Right ventricle myocardium superior (tissue), 1 donor: ENCODE results near the gene MAGOHB. TPM values are rescaled to one million over a fixed set of nuclear protein-coding genes. Genes with fewer than 3 reads are reported as not detected.

ENCODE experiments used
- ATAC-seq: fragments of 200-7000 bp; cut with Tn5 transposase; one replicate; pipeline ENCODE4 v1.9.1; 2020; ENCODE audit warnings: mild to moderate bottlenecking; ENCODE audit not compliant: poor library complexity
- DNase-seq: peaks from one replicate; pipeline ENCODE4 v3.0.0-alpha.2; 2020
- intact Hi-C: fragments of 100-400 bp; cut with DNase I; formaldehyde crosslinking; loops from one replicate; pipeline ENCODE4 v1.11.2; 2022
- total RNA-seq: library from RNA; stranded (reverse); fragmentation: NEBNext Ultra II Directional; extraction: Animal tissue kit (Norgen Biotek cat#: 25700); gene quantifications from one replicate; pipeline ENCODE4 v1.2.1, GENCODE V29; 2021
- donor health status: DM: no; HTN: yes; CAD: no; lungs with severe emphysema.

MAGOHB gene
- total RNA-seq, 1 donor from 2014 or later, result 14.0 TPM

- DNase-seq, result no peak
- intact Hi-C loops, result loop anchor here (2.0 to 5.0 kb wide), 2 partner anchors 235 to 328 kb away; no protein-coding TSS in a partner anchor
- ATAC-seq, result no peak
These were observed 51.0 kb downstream of the MAGOHB start for GRCh38 chr12:10562306-10562933.

GRCh38 chr12:10559244-10559643 is 54.2 kb downstream of the MAGOHB start:
- ATAC-seq, result no peak
- intact Hi-C loops, result no loop called here
- DNase-seq, result no peak

- ATAC-seq (no peak), DNase-seq (no peak)
- intact Hi-C loops, result no loop called here
These were observed 54.6 kb downstream of the MAGOHB start for GRCh38 chr12:10558789-10559188.

- intact Hi-C loops, result no loop called here
- ATAC-seq, result no peak
- DNase-seq, result no peak
These were observed 55.1 kb downstream of the MAGOHB start for GRCh38 chr12:10558301-10558700.

- no peak for ATAC-seq
- no peak for DNase-seq
- intact Hi-C loops, result no loop called here
These were observed 55.6 kb downstream of the MAGOHB start for GRCh38 chr12:10557766-10558165.

- ATAC-seq, result no peak
- DNase-seq, result no peak
- intact Hi-C loops, result no loop called here
These were observed 56.1 kb downstream of the MAGOHB start for GRCh38 chr12:10557329-10557728.

GRCh38 chr12:10554756-10555481 is 58.5 kb downstream of the MAGOHB start:
- intact Hi-C loops, result no loop called here
- no peak for DNase-seq
- no peak for ATAC-seq

GRCh38 chr12:10554228-10554755 is 59.1 kb downstream of the MAGOHB start:
- DNase-seq, result no peak
- intact Hi-C loops, result no loop called here
- ATAC-seq, result no peak

Other genes with a start within 250 kb of the MAGOHB start
- gene KLRK1, start 223.6 kb downstream of the MAGOHB start, total RNA-seq, result 0.46 TPM
- gene KLRC4, start 203.9 kb downstream of the MAGOHB start, total RNA-seq, result not detected
- not detected for gene KLRC3, start 193.0 kb downstream of the MAGOHB start, total RNA-seq
- gene KLRC2, start 177.6 kb downstream of the MAGOHB start, total RNA-seq, result not detected
- gene KLRC1, start 160.2 kb downstream of the MAGOHB start, total RNA-seq, result not detected
- 0.35 TPM for gene EIF2S3B, start 107.7 kb downstream of the MAGOHB start, total RNA-seq
- not detected for gene STYK1, start 60.4 kb upstream of the MAGOHB start, total RNA-seq
- gene YBX3, start 109.7 kb upstream of the MAGOHB start, total RNA-seq, result 535 TPM
- gene TAS2R7, start 189.0 kb upstream of the MAGOHB start, total RNA-seq, result not detected
- not detected for gene TAS2R8, start 193.7 kb upstream of the MAGOHB start, total RNA-seq
- 0.22 TPM for gene TAS2R9, start 196.6 kb upstream of the MAGOHB start, total RNA-seq
- not detected for gene TAS2R10, start 212.7 kb upstream of the MAGOHB start, total RNA-seq
- 1.1 TPM for gene PRR4, start 235.9 kb upstream of the MAGOHB start, total RNA-seq